HCT116 (cell line): Measurements from ENCODE around the gene GBF1. TPM values are rescaled to one million over a fixed set of nuclear protein-coding genes. Genes with fewer than 3 reads are reported as not detected.

Experiments used
- ATAC-seq: fragments of 200-7000 bp; cut with Tn5 transposase; 2 replicates; pipeline ENCODE4 v1.9.1; 2020; ENCODE audit warnings: mild to moderate bottlenecking, moderate library complexity
- BruUV-seq: library from RNA; stranded (reverse); fragments of 400-500 nt; replicated peaks from 2 replicates; lab custom pipeline; 2021; lab: Mats Ljungman, UMichigan
- CTCF ChIA-PET: fragments of 300-600 bp; sonication (Branson Sonifier 250); formaldehyde crosslinking; loops from one replicate; lab custom pipeline; 2021; ENCODE audit warnings: antibody characterized with exemption; lab: Charles Lee
- POLR2A ChIA-PET: fragments of 300-600, 350-600 bp; sonication (Branson Sonifier 250); formaldehyde crosslinking; loops from one replicate; lab custom pipeline; 2021; ENCODE audit warnings: antibody characterized with exemption; lab: Charles Lee
- RAD21 ChIA-PET, 2 experiments: fragments of 300-600 bp; sonication (Branson Sonifier 250); formaldehyde crosslinking; loops; one replicate each; lab custom pipeline; 2023; ENCODE audit warnings: low total read pairs in 2 of 2; ENCODE audit not compliant: uncharacterized antibody in 2 of 2, unreplicated experiment in 2 of 2, low non-redundant PET in 1 of 2; lab: Charles Lee
- DNase-seq: peaks from one replicate; pipeline ENCODE4 v3.0.0-alpha.2; 2010; ENCODE audit warnings: low read depth, low spot score
- H2AFZ ChIP-seq: fragments of 200-600 bp; shearing (Covaris generic), sonication (generic); 2 replicates; pipeline ENCODE4 v1.6.1; 2017; ENCODE audit warnings: low read depth, mixed run types, mixed read lengths, antibody characterized with exemption, low read length; ENCODE audit not compliant: poor library complexity, severe bottlenecking
- H3K27ac ChIP-seq: 2 replicates; pipeline ENCODE4 v1.5.1; 2012; ENCODE audit warnings: low read depth, low read length
- H3K27me3 ChIP-seq: fragments of 200-600 bp; sonication (generic); 2 replicates; pipeline ENCODE4 v1.6.1; 2016; ENCODE audit warnings: mixed run types, low read length, mixed read lengths; ENCODE audit not compliant: insufficient read depth
- H3K36me3 ChIP-seq, 2 experiments: fragments of 200-500 bp in 1 of 2; fragments of 200-600 bp in 1 of 2; sonication (Bioruptor generic) in 1 of 2; sonication (generic) in 1 of 2; 2 replicates each; pipeline versions ENCODE4 v1.5.1 to v1.6.1; 2014 to 2016; ENCODE audit warnings: low read length in 2 of 2, inconsistent platforms in 1 of 2, mixed read lengths in 1 of 2, mixed run types in 1 of 2; ENCODE audit not compliant: insufficient read depth in 2 of 2, control insufficient read depth in 1 of 2
- H3K4me1 ChIP-seq, 2 experiments: fragments of 200-600 bp in 1 of 2; sonication (generic) in 1 of 2; 2 replicates each; pipeline versions ENCODE4 v1.5.1 to v1.6.1; 2012 to 2017; ENCODE audit warnings: low read length in 2 of 2, inconsistent platforms in 1 of 2, mild to moderate bottlenecking in 1 of 2, mixed read lengths in 1 of 2, mixed run types in 1 of 2, moderate library complexity in 1 of 2; ENCODE audit not compliant: insufficient read depth in 2 of 2, control insufficient read depth in 1 of 2
- H3K4me2 ChIP-seq: fragments of 200-600 bp; sonication (generic); 2 replicates; pipeline ENCODE4 v1.6.1; 2017; ENCODE audit warnings: mixed run types, low read length, mixed read lengths
- H3K4me3 ChIP-seq, 2 experiments: fragments of 200-600 bp in 1 of 2; sonication (generic) in 1 of 2; replicated peaks in 1 of 2; 2 replicates each; pipeline ENCODE4 v1.5.1; 2011 to 2016; ENCODE audit warnings: low read length in 2 of 2, control low read depth in 1 of 2, low read depth in 1 of 2, mild to moderate bottlenecking in 1 of 2, mixed read lengths in 1 of 2, mixed run types in 1 of 2
- H3K79me2 ChIP-seq: fragments of 200-600 bp; sonication (generic); 2 replicates; pipeline ENCODE4 v1.6.1; 2017; ENCODE audit warnings: mild to moderate bottlenecking, mixed run types, low read length, moderate library complexity, mixed read lengths; ENCODE audit not compliant: insufficient read depth
- H3K9ac ChIP-seq: fragments of 200-600 bp; sonication (generic); 2 replicates; pipeline ENCODE4 v1.6.1; 2016; ENCODE audit warnings: low read length, mixed read lengths
- H3K9me2 ChIP-seq: fragments of 200-600 bp; sonication (generic), shearing (Covaris generic); 2 replicates; pipeline ENCODE4 v1.6.1; 2017; ENCODE audit warnings: mixed run types, mild to moderate bottlenecking, moderate library complexity; ENCODE audit not compliant: insufficient read depth
- H3K9me3 ChIP-seq, 2 experiments: fragments of 200-500 bp in 1 of 2; fragments of 200-600 bp in 1 of 2; sonication (Bioruptor generic) in 1 of 2; sonication (generic) in 1 of 2; 2 replicates each; pipeline ENCODE4 v1.6.1; 2014 to 2017; ENCODE audit warnings: low read length in 2 of 2, mixed read lengths in 2 of 2, inconsistent platforms in 1 of 2, low read depth in 1 of 2, mild to moderate bottlenecking in 1 of 2, mixed run types in 1 of 2, moderate library complexity in 1 of 2; ENCODE audit not compliant: control insufficient read depth in 1 of 2, insufficient read depth in 1 of 2
- H4K20me1 ChIP-seq: fragments of 200-600 bp; sonication (generic), shearing (Covaris generic); 2 replicates; pipeline ENCODE4 v1.6.1; 2017; ENCODE audit warnings: mixed run types, mild to moderate bottlenecking, moderate library complexity; ENCODE audit not compliant: insufficient read depth
- ATF3 ChIP-seq: IDR thresholded peaks from 2 replicates; pipeline ENCODE4 v1.6.1; 2012
- CEBPB ChIP-seq: IDR thresholded peaks from 2 replicates; pipeline ENCODE4 v1.6.1; 2012; ENCODE audit warnings: low read depth
- EGR1 ChIP-seq: IDR thresholded peaks from 2 replicates; pipeline ENCODE4 v1.6.1; 2012; ENCODE audit warnings: low read depth
- POLR2A ChIP-seq: IDR thresholded peaks from 2 replicates; pipeline ENCODE4 v1.7.0; 2011; ENCODE audit warnings: borderline replicate concordance; ENCODE audit not compliant: insufficient read depth, insufficient read length; ENCODE audit errors: extremely low read depth
- POLR2AphosphoS5 ChIP-seq: IDR thresholded peaks from 2 replicates; pipeline ENCODE4 v1.6.1; 2011; ENCODE audit warnings: mild to moderate bottlenecking, low read depth, low read length, moderate library complexity
- RAD21 ChIP-seq: IDR thresholded peaks from 2 replicates; pipeline ENCODE4 v1.6.1; 2012; ENCODE audit warnings: low read depth, mild to moderate bottlenecking
- TCF7L2 ChIP-seq: IDR thresholded peaks from 2 replicates; pipeline ENCODE4 v1.7.0; 2011; ENCODE audit warnings: borderline replicate concordance, inconsistent platforms; ENCODE audit not compliant: insufficient read depth, insufficient read length; ENCODE audit errors: extremely low read depth
- ZBTB33 ChIP-seq: IDR thresholded peaks from 2 replicates; pipeline ENCODE4 v1.6.1; 2011; ENCODE audit warnings: mild to moderate bottlenecking, low read length, moderate library complexity; ENCODE audit not compliant: insufficient replicate concordance; ENCODE audit errors: extremely low read depth
- ZFX ChIP-seq: fragments of 450-650 bp; IDR thresholded peaks from 2 replicates; pipeline ENCODE4 v1.6.1; 2017
- ZNF274 ChIP-seq: fragments of 200-500 bp; sonication (Bioruptor generic); IDR thresholded peaks from 2 replicates; pipeline ENCODE4 v1.6.1; 2014; ENCODE audit warnings: mild to moderate bottlenecking, low read depth, low read length, inconsistent platforms
- intact Hi-C: fragments of 100-400 bp; cut with micrococcal nuclease; formaldehyde crosslinking; loops from 2 replicates; pipeline ENCODE4 v1.10.0; 2022
- total RNA-seq: library from RNA; stranded (reverse); gene quantifications from one replicate; pipeline ENCODE4 v1.2.1, GENCODE V29; 2021; ENCODE audit not compliant: unreplicated experiment

Gene GBF1
- total RNA-seq, 1 experiment from 2014 or later = 58.9 TPM

- no peak overlapping the region for H2AFZ ChIP-seq
- H3K9me2 ChIP-seq = no peaks in the 10 kb centered on the region
- no peak overlapping the region for H3K9ac ChIP-seq
- no peaks in the 10 kb centered on the region for H3K36me3 ChIP-seq
- RAD21 ChIA-PET = interaction anchor here in 1 of 2 experiments (1.3 kb wide), 1 partner anchor 10 kb away, joined by 3 read pairs; no protein-coding TSS in a partner anchor
- peak overlapping the region in 1 of 2 experiments; percentile 60; a peak in 3 of 4 replicates for H3K4me3 ChIP-seq
- POLR2A ChIA-PET = interaction anchor here (1.4 to 1.5 kb wide), 2 partner anchors 10 kb away, joined by 4 to 5 read pairs; no protein-coding TSS in a partner anchor
- peaks cover under 1% of the 10 kb centered on the region; the same call in 1 of the 2 replicates for H3K79me2 ChIP-seq
- no TSS peak for BruUV-seq
- H4K20me1 ChIP-seq = no peaks in the 10 kb centered on the region
- DNase-seq (no peak), ATAC-seq (no peak)
- no peaks in the 10 kb centered on the region for H3K9me3 ChIP-seq
- H3K27me3 ChIP-seq = no peaks in the 10 kb centered on the region
- CTCF ChIA-PET = interaction anchor here (1.3 to 2.9 kb wide), 2 partner anchors 10 to 106 kb away, joined by 4 to 62 read pairs; no protein-coding TSS in a partner anchor
- peaks cover 10 to 39% of the 10 kb centered on the region in 2 experiments; a peak in 3 of 4 replicates for H3K4me1 ChIP-seq
- H3K4me2 ChIP-seq = peak overlapping the region; percentile 89
- TF ChIP-seq TCF7L2 (no peak), POLR2A (no peak), CEBPB (no peak), RAD21 (no peak), POLR2AphosphoS5 (no peak), ATF3 (no peak), EGR1 (no peak), ZFX (no peak), ZBTB33 (no peak), ZNF274 (no peak)
- intact Hi-C loops = no loop called here
- no peak overlapping the region for H3K27ac ChIP-seq
Measured at GRCh38 chr10:102240467-102241031, 4.8 kb upstream of the GBF1 start.
